Measurements from ENCODE around the gene OR6C3.
"Not testable (repeated sequence)": the region's sequence is repeated elsewhere in the genome, so short reads cannot be mapped to it uniquely, and the experiment has no call there.

OR6C3 gene

DNA sequence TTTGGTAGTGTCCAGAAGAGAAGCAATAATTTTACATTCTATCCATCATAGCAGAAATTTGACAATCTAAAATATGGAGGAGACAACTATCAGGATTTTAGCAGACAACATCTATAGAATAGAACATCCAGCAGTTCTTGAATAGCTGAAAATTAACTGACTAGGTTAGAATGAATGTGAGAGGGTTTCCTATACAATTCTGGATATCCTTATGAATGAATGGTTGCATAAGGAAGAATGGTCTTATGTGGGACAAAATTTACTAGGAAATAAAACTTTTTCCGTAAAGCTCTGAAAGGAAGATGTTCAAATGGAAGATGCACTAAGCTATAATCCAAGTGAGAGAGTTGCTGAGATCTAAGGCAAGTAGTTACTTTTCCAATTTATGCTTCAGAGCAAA lies at the start of gene OR6C3:
OR6C3 (plus strand) TSS at position 301 of the 400 bp plus-strand sequence. CDS start 955 bp downstream, outside the sequence.
- peaks cover 15% of the 10 kb centered on the region for H3K27me3 Mint-ChIP-seq
- ATAC-seq, result no peak
- no peaks in the 10 kb centered on the region for H3K9me3 Mint-ChIP-seq
- peak within 1 kb of the TSS in 1 of 2 donors; percentile 22 for H3K27ac Mint-ChIP-seq
- no peak within 1 kb of the TSS for H3K4me3 Mint-ChIP-seq
- no peak for DNase-seq
- no peaks in the 10 kb centered on the region for H3K4me1 Mint-ChIP-seq

DNA sequence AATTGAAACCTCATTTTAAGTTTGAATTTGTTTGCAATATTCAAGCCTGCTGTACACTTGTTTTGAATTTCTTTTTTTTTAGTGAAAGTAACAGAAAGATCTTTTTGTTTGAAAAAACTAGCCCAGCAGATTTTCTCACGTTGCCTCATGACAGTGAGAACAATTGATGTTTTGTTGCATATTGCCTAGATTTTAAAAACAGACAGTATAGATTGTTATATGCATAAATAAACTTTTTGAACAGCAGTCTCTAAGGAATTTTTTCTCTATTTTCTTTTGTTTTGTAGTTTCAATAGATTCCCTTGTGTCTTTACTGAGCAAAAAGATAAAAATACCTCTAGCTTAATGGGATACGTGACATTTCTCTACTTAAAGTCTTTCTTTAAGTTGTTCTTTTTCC lies 49.6 kb upstream of the OR6C3 start:
- no peak for ATAC-seq
- DNase-seq, result no peak
- Mint-ChIP-seq H3K4me3 (no peak overlapping the region), H3K27ac (no peak overlapping the region), H3K9me3 (no peaks in the 10 kb centered on the region), H3K4me1 (no peaks in the 10 kb centered on the region), H3K27me3 (peaks cover 27% of the 10 kb centered on the region)

- H3K27me3 Mint-ChIP-seq, result peaks cover 18% of the 10 kb centered on the region
- DNase-seq (no peak), ATAC-seq (no peak)
- H3K4me1 Mint-ChIP-seq, result no peaks in the 10 kb centered on the region
- no peak overlapping the region for H3K27ac Mint-ChIP-seq
- no peak overlapping the region for H3K4me3 Mint-ChIP-seq
- no peaks in the 10 kb centered on the region for H3K9me3 Mint-ChIP-seq
Observed at GRCh38 chr12:55289999-55290398, 40.5 kb upstream of the OR6C3 start.

GRCh38 chr12:55296469-55296868 lies 34.1 kb upstream of the OR6C3 start, which contains the start of gene OR6C6:
Gene OR6C6, minus strand, starts transcription at chr12:55296569. Its CDS starts 1,337 bp downstream, at chr12:55295232.
- DNase-seq (no peak), ATAC-seq (no peak)
- peaks cover 22% of the 10 kb centered on the region for H3K27me3 Mint-ChIP-seq
- H3K4me1 Mint-ChIP-seq, result no peaks in the 10 kb centered on the region
- peaks cover 0 to 4% of the 10 kb centered on the region in 2 donors for H3K9me3 Mint-ChIP-seq
- no peak within 1 kb of the TSS for H3K4me3 Mint-ChIP-seq
- no peak within 1 kb of the TSS for H3K27ac Mint-ChIP-seq

DNA sequence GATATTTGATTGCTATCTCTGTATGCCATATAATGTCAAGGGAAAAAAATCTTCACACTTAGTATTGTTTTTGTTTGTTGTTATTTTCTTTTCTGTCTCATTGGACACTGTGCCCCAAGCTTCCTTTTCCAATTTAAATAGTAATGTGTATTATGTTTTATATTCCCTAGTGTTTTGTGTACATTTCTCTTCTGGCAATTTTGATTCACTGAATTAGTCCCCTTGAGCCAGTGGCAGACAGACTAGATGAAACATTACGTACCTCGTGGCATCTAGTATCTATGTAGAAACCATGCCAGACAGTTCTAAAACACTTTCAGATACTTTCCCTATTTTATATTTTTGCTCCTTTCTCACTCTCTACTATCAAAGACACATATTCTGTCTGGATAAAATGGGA lies 16.5 kb upstream of the OR6C3 start, which contains the start of gene OR6C1:
OR6C1 (plus strand) TSS at position 301 of the 400 bp plus-strand sequence. CDS start 6,257 bp downstream, outside the sequence.
- Mint-ChIP-seq H3K4me3 (no peak within 1 kb of the TSS), H3K9me3 (no peaks in the 10 kb centered on the region), H3K4me1 (no peaks in the 10 kb centered on the region), H3K27ac (no peak within 1 kb of the TSS), H3K27me3 (peaks cover 14% of the 10 kb centered on the region)
- DNase-seq (no peak), ATAC-seq (no peak)

DNA sequence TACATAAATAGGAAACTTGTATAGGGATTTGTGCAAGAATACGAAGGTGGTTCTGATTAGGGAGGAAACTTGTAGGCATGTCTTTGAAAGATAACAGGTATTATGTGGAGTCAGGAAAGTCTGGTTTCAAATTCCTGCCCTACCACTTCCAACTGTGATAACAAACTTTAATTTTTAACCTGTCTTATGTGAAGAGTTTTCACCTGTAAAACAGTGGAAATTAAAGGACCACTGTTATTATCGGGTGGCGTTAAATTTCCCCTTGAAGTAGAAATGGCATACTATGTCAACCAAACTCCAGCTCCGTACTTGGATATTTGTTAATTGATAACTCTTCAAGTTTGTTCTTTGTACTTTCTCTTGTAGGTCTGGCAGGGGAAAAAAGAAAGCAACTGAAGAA lies 10.3 kb upstream of the OR6C3 start:
- Mint-ChIP-seq H3K4me1 (no peaks in the 10 kb centered on the region), H3K27ac (no peak overlapping the region), H3K27me3 (peaks cover 22% of the 10 kb centered on the region), H3K4me3 (no peak overlapping the region), H3K9me3 (no peaks in the 10 kb centered on the region)
- DNase-seq, result no peak
- ATAC-seq, result no peak

DNA sequence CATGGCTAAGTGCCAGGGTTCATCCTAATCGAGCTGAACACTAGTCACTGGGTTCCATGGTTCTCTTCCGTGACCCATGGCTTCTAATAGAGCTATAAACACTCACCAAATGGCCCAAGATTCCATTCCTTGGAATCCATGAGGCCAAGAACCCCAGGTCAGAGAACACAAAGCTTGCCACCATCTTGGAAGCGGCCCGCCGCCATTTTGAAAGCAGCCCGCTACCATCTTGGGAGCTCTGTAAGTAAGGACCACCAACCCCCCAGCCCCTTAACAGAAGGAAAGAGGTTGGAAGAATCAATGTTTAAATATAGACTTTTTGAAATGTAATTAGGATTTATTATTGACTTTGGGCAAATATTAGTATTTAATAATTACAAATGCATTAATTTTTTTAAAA lies 4.7 kb upstream of the OR6C3 start:
- not testable (repeated sequence) for H3K4me3 Mint-ChIP-seq, H3K27ac Mint-ChIP-seq, H3K9me3 Mint-ChIP-seq, H3K4me1 Mint-ChIP-seq, ATAC-seq, DNase-seq
- H3K27me3 Mint-ChIP-seq, result peaks cover 16% of the 10 kb centered on the region

DNA sequence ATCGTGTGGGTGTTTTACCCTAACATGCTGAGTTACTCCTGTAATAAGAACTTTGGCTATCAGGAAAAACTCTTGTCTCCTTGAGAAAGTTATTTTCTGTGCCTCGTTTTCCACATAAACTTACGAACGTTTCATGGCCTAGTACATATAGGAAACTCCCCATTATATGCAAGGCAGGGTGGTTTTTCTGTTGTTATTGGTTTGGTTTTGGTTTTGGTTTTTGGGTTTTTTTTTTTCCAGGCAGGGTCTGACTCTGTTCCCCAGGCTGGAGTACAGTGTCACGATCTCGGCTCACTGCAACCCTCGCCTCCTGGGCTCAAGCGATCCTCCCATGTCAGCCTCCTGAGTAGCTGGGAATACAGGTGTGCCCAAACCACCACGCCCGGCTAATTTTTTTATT lies 5.5 kb downstream of the OR6C3 start:
- H3K9me3 Mint-ChIP-seq, result no peaks in the 10 kb centered on the region
- H3K27ac Mint-ChIP-seq, result no peak overlapping the region
- H3K27me3 Mint-ChIP-seq, result peaks cover 34% of the 10 kb centered on the region
- no peaks in the 10 kb centered on the region for H3K4me1 Mint-ChIP-seq
- no peak overlapping the region for H3K4me3 Mint-ChIP-seq
- ATAC-seq (no peak), DNase-seq (no peak)

DNA sequence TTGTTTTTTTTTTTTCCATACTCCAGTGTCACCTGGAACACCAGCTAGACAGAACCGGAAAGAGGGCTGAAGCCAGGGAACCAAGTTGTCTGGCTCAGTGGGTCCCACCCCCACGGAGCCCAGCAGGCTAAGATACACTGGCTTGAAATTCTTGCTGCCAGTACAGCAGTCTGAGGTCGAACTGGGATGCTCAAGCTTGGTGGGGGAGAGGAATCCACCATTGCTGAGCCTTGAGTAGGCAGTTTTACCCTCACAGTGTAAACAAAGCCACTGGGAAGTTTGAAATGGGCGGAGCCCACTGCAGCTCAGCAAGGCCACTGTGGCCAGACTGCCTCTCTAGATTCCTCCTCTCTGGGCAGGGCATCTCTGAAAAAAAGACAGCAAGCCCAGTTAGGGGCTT lies 24.8 kb downstream of the OR6C3 start:
- not testable (repeated sequence) for ATAC-seq, DNase-seq, H3K27ac Mint-ChIP-seq, H3K4me3 Mint-ChIP-seq, H3K4me1 Mint-ChIP-seq
- peaks cover 4 to 11% of the 10 kb centered on the region in 2 donors for H3K9me3 Mint-ChIP-seq
- H3K27me3 Mint-ChIP-seq, result peaks cover 27% of the 10 kb centered on the region

DNA sequence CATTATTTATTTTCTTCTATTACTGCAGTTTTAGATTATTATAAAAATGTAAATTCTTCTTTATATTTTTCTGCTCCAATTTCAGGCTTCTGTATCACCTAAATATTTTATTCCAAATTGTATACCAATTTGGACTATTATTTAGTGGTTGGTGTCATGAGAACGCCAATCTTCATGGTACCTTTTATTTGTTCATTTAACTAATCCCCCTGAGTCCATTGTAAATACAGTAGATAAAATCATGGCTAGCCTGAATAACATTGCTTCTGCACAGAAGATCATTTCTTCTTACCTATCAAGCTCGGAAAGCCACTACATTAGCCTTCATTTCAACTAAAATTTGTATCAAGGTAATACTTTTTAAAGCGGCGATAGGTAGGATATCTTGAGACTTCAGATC lies 32.1 kb downstream of the OR6C3 start, which contains the start of gene OR6C75:
OR6C75 (plus strand) TSS at position 301 of the 400 bp plus-strand sequence. CDS start 2,136 bp downstream, outside the sequence.
- no peak for ATAC-seq
- H3K9me3 Mint-ChIP-seq, result no peaks in the 10 kb centered on the region
- H3K27me3 Mint-ChIP-seq, result peaks cover 36% of the 10 kb centered on the region
- H3K27ac Mint-ChIP-seq, result no peak within 1 kb of the TSS
- no peak for DNase-seq
- no peaks in the 10 kb centered on the region for H3K4me1 Mint-ChIP-seq
- H3K4me3 Mint-ChIP-seq, result no peak within 1 kb of the TSS

GRCh38 chr12:55365086-55365485 lies 34.5 kb downstream of the OR6C3 start:
- no peak for DNase-seq
- Mint-ChIP-seq H3K4me1 (no peaks in the 10 kb centered on the region), H3K27me3 (peaks cover 22% of the 10 kb centered on the region), H3K27ac (no peak overlapping the region), H3K4me3 (no peak overlapping the region), H3K9me3 (no peaks in the 10 kb centered on the region)
- ATAC-seq, result no peak

GRCh38 chr12:55372521-55372920 lies 42.0 kb downstream of the OR6C3 start:
- ATAC-seq, result no peak

More at GRCh38 chr12:55372521-55372920, 42.0 kb downstream of the OR6C3 start:
- H3K4me3 Mint-ChIP-seq, result no peak overlapping the region
- no peak overlapping the region for H3K27ac Mint-ChIP-seq
- no peak for DNase-seq
- H3K4me1 Mint-ChIP-seq, result no peaks in the 10 kb centered on the region
- H3K27me3 Mint-ChIP-seq, result peaks cover 3% of the 10 kb centered on the region
- no peaks in the 10 kb centered on the region for H3K9me3 Mint-ChIP-seq

Data from stimulated activated naive CD8-positive, alpha-beta T cell treated with anti-CD3 and anti-CD28 coated beads, Interleukin-15, amount 100 ng/mL, for 72 hours (primary cell).